HL-60 (cell line): ENCODE results near the gene NEU4.

Experiments used
- DNase-seq, 2 experiments: peaks; one replicate each; pipeline ENCODE4 v3.0.0-alpha.2; 2010 to 2020; ENCODE audit warnings: low read depth in 1 of 2, low spot score in 1 of 2
- H3K27ac ChIP-seq: fragments of 250-450 bp; sonication (Bioruptor Pico); replicated peaks from 2 replicates; pipeline ENCODE4 v1.5.1; 2020; ENCODE audit warnings: mild to moderate bottlenecking, moderate library complexity
- H3K27me3 ChIP-seq: fragments of 250-450 bp; sonication (Bioruptor Pico); 2 replicates; pipeline ENCODE4 v1.5.1; 2021; ENCODE audit warnings: mild to moderate bottlenecking, moderate library complexity; ENCODE audit not compliant: insufficient read depth, poor library complexity, severe bottlenecking
- H3K4me3 ChIP-seq: replicated peaks from 2 replicates; pipeline ENCODE4 v1.5.1; 2011; ENCODE audit warnings: mild to moderate bottlenecking, control low read depth, low read length; ENCODE audit not compliant: insufficient read depth
- GABPA ChIP-seq: IDR thresholded peaks from 2 replicates; pipeline ENCODE4 v1.6.1; 2012; ENCODE audit warnings: low read depth
- POLR2AphosphoS5 ChIP-seq: IDR thresholded peaks from 2 replicates; pipeline ENCODE4 v1.6.1; 2012; ENCODE audit warnings: low read depth
- SPI1 ChIP-seq: IDR thresholded peaks from 2 replicates; pipeline ENCODE4 v1.6.1; 2012; ENCODE audit warnings: low read depth, mild to moderate bottlenecking, borderline replicate concordance
- TF ChIP-seq, protein P1 (sequence below): IDR thresholded peaks from 2 replicates; pipeline ENCODE4 v1.6.1; 2012; ENCODE audit warnings: low read depth; ENCODE audit not compliant: insufficient replicate concordance
- TF ChIP-seq, protein P2 (sequence below): IDR thresholded peaks from one replicate; pipeline ENCODE4 v1.5.1; 2011; ENCODE audit warnings: low read length, control low read depth, inconsistent platforms; ENCODE audit not compliant: insufficient read depth

NEU4 gene

DNA sequence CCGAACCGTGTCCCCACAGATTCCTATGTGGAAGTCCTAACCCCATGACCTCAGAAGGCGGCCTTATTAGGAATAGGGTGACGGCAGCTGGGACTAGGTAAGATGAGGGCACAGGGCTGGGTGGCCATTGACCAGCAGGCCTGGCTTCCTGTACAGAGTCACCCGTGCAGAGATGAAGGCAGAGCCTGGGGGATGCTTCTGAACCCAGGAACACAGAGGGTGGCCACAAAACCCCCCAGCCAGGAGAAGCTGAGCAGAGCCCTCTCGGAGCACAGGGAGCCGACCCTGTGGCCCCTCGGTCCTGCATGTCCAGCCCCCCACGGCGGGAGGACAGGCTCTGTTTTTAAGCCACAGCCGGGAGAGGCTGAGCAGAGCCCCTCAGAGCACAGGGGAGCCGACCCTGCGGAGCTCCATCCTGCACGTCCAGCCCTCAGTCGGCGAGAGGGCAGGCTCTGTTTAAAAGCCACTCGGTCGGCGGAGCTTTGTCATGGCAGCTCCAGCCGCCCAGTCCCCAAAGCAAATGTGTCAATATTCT lies 47.0 kb downstream of the NEU4 start:
- H3K27me3 ChIP-seq: no peaks in the 10 kb centered on the region
- no peak for TF ChIP-seq POLR2AphosphoS5
- TF ChIP-seq, protein P1, sequence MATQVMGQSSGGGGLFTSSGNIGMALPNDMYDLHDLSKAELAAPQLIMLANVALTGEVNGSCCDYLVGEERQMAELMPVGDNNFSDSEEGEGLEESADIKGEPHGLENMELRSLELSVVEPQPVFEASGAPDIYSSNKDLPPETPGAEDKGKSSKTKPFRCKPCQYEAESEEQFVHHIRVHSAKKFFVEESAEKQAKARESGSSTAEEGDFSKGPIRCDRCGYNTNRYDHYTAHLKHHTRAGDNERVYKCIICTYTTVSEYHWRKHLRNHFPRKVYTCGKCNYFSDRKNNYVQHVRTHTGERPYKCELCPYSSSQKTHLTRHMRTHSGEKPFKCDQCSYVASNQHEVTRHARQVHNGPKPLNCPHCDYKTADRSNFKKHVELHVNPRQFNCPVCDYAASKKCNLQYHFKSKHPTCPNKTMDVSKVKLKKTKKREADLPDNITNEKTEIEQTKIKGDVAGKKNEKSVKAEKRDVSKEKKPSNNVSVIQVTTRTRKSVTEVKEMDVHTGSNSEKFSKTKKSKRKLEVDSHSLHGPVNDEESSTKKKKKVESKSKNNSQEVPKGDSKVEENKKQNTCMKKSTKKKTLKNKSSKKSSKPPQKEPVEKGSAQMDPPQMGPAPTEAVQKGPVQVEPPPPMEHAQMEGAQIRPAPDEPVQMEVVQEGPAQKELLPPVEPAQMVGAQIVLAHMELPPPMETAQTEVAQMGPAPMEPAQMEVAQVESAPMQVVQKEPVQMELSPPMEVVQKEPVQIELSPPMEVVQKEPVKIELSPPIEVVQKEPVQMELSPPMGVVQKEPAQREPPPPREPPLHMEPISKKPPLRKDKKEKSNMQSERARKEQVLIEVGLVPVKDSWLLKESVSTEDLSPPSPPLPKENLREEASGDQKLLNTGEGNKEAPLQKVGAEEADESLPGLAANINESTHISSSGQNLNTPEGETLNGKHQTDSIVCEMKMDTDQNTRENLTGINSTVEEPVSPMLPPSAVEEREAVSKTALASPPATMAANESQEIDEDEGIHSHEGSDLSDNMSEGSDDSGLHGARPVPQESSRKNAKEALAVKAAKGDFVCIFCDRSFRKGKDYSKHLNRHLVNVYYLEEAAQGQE: no peak
- no peak for TF ChIP-seq GABPA
- TF ChIP-seq, protein P2, sequence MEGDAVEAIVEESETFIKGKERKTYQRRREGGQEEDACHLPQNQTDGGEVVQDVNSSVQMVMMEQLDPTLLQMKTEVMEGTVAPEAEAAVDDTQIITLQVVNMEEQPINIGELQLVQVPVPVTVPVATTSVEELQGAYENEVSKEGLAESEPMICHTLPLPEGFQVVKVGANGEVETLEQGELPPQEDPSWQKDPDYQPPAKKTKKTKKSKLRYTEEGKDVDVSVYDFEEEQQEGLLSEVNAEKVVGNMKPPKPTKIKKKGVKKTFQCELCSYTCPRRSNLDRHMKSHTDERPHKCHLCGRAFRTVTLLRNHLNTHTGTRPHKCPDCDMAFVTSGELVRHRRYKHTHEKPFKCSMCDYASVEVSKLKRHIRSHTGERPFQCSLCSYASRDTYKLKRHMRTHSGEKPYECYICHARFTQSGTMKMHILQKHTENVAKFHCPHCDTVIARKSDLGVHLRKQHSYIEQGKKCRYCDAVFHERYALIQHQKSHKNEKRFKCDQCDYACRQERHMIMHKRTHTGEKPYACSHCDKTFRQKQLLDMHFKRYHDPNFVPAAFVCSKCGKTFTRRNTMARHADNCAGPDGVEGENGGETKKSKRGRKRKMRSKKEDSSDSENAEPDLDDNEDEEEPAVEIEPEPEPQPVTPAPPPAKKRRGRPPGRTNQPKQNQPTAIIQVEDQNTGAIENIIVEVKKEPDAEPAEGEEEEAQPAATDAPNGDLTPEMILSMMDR: no peak
- TF ChIP-seq SPI1: no peak

DNA sequence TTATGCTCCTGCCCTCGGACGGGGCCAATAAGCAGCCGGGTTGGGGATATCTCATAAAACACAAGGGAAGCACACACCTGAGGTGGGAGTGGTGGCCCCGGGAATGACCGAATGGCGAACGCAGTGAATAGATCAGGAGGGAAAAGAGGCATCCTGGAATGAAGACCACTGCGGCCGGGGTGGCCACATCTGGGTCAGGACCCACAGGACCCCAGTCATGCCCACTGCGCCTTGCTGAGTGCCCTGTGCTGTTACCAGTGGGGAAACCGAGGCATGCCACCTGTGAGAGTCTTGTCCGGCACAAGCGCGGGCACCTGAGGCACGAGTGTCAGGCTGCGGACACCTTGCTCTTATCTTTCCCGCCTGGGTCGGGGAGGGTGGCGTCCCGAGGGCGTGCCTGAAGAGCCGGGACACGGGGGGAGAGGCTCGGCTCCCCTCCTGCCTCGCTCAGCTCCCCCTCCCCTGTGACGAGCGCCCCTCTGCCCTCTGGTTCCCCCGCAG lies 48.1 kb downstream of the NEU4 start:
- DNase-seq: no peak
- H3K27ac ChIP-seq: no peak overlapping the region
- TF ChIP-seq, protein P2: no peak
- TF ChIP-seq SPI1 (no peak), POLR2AphosphoS5 (no peak), GABPA (no peak)
- TF ChIP-seq, protein P1: no peak
- no peak overlapping the region for H3K4me3 ChIP-seq
- H3K27me3 ChIP-seq: no peaks in the 10 kb centered on the region

More for the DNA sequence above, 47.0 kb downstream of the NEU4 start:
- Histone ChIP-seq H3K27ac (no peak overlapping the region), H3K4me3 (no peak overlapping the region)
- no peak for DNase-seq

DNA sequence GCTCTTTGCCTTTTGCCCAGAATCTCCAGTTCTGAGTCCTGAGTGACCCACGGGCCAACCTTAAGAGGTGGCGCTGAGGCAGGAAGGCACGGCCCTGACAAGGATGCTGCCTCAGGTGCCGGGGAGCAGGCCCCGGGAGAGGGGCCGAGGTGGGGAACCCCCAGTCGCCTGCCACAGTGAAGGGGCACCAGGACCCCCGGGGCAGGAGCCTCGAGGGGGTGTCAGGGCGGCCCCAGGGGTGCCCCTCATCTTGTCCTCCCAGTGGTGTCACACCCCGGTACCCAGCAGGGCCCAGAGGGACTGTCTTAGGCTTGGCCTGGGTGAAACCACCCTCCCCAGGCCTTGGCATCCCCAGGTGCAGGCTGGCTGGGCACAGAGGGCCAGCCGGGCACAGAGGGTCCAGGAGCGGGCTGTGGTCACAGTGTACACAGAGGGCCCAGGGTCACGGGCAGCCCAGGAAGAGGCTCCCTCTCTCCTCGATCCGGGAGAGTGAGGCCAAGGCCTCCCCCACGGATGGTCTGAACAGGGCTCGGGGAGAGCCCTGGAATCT lies 48.7 kb downstream of the NEU4 start:
- Histone ChIP-seq H3K27me3 (no peaks in the 10 kb centered on the region), H3K4me3 (no peak overlapping the region), H3K27ac (no peak overlapping the region)
- DNase-seq: no peak
- TF ChIP-seq GABPA (no peak), SPI1 (no peak), POLR2AphosphoS5 (no peak)
- TF ChIP-seq, protein P2: no peak
- TF ChIP-seq, protein P1: no peak
